IPS-11a (cell line): ENCODE measurements around the gene SPON1.
"Not testable (repeated sequence)": the region's sequence is repeated elsewhere in the genome, so short reads cannot be mapped to it uniquely, and the experiment has no call there.

Experiments used
- H3K4me3 ChIP-seq: one replicate; pipeline ENCODE4 v1.5.1; 2013; ENCODE audit warnings: low read depth, low read length, control low read depth

The SPON1 gene

DNA sequence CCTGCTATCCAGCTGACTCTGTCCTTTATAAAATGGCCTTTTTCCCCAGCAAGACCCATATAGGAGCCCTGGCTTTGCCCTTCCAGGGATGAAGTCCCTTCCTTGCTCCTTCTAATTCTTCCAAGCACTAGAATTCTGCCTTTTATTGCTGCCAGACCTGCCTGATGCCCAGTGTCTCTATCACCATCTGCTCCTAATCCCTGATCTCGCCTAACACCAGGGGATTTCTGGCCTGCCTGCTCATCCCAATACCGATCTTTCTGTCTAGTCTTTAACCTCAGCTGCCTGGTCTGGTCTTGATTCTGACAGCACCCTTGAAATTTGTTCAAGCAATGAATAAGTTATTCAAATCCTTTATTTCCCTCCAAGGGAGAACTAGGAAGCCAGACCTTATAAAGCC, 150.2 kb downstream of the SPON1 start:
- H3K4me3 ChIP-seq: no peak overlapping the region

DNA sequence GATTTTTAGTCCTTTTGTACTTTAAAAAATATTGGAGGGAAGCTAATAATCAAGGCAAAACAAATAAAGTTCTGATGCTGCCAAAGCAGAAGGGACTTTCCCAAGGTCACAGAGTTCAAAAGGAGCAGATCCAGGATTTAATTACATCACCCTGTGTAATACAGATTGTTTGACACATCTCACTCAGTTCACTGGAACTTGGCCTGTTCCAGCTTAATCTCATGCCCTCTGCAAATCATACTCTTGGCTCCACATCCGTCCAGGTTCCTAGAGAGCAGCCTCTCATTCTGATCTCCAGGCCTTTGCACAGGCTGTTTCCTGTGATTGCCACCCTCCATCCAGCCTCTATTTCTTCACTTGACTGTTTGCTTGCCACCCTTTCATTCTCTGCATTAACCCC, 151.7 kb downstream of the SPON1 start:
- H3K4me3 ChIP-seq: no peak overlapping the region

DNA sequence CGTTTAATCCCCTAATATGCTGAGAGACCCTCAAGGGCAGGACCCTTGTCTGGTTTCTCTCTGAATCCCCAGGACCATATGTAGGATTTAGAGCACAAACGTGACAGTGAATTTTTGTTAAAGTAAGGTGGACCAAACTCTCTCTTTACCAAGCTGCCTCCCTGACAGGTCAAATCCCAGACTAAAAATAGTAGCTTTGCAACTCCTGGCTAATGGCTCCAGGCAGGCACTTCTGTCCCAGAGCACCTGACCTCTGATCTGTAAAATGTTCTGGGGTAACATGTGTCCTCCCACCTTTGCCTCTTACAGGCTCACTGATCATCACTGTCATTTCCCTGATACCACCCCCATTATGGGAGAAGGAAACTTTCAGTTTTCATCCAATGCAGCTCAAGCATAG, 152.3 kb downstream of the SPON1 start:
- H3K4me3 ChIP-seq: no peak overlapping the region

DNA sequence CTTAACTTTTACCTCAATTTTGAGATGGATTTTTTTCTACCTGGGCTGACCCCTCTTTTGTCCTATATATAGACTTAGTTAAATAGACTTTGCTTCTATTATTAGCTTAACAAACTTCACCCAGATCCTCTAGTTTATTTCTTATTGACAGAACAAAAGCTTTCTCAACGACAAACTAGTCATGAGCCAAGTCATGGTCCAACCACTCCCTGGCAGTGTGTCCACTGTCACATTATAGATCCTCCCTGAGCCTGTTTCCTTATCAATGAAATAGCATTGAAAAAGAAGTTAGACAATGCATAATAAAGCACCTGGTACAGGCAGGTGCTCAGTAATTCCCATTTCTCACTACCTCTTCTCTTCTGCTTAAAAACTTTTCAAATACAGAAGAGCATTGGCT, 155.1 kb downstream of the SPON1 start:
- no peak overlapping the region for H3K4me3 ChIP-seq

DNA sequence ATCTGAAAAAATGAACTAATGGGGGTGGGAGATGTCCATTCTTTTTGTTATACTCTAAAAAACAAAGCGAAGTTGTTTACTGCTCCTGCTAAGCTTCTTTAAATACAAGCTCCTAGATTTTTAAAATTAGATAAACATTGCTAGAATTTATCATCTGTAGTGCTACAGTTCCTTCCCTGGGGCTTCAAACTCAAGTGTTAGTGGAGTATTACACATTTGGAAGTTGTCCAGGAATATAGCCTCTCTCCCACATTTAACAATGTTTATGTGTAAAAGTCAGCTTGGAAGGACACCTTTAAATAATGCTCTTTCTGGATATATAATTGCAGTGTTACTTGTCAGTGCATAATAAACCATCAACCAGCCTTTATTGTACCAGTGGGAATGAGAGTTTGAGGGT, 155.5 kb downstream of the SPON1 start:
- H3K4me3 ChIP-seq: no peak overlapping the region

DNA sequence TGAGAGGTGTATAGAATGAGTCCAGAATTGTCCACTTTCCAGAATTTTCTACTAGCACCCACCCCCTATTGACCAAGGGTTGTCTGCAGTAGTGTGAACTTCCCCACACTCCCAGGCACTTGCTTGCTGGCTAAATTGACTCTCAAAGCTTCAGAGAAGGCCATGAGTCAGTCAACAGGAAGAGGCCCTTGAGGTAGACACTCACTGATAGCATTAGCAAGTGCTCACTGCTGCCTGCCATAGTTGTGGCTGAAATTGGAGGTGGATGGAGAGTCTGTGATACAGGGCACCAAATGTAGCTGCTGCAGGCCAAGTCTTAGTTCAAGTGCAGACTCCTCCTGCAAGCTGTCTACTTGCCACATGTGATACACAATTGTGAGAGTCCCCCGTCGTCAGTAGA, 156.8 kb downstream of the SPON1 start:
- H3K4me3 ChIP-seq: no peak overlapping the region

DNA sequence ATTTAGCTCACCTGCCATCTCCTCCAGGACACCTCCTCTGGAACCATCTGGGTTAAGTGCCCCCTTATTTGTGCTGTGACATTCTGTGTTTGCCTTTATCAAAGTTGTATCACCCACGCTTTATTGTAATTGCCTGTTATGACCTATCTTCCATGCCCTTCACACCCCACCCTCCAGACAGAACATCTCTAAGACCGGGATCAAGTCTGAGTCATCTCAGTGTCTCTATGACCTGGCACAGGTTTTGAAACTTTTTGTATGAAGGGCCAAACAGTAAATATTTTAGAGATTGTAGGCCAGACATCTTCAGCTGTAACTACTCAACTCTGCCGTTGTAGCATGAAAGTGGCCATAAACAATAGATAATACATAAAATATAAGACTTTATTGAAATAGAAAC, 161.8 kb downstream of the SPON1 start:
- no peak overlapping the region for H3K4me3 ChIP-seq

DNA sequence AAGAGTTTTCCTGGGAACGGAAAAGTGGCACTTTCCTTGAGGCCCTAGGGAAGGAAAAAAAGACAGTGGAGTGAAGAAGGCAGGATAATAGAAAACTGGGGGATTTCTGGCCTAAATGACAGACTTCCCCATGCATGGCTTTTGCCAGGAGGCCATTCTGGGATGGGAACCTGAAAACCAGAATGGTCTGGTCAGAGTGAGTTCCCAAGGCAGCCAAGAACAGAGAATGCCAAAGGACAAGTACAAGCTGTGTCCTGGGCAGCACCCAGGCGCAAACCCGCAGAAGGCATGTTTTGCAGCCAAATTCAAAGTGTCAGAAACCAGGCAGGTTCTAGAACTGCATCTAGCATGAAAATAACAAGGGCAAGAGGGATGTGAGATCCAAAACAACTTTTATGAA, 162.4 kb downstream of the SPON1 start:
- no peak overlapping the region for H3K4me3 ChIP-seq

DNA sequence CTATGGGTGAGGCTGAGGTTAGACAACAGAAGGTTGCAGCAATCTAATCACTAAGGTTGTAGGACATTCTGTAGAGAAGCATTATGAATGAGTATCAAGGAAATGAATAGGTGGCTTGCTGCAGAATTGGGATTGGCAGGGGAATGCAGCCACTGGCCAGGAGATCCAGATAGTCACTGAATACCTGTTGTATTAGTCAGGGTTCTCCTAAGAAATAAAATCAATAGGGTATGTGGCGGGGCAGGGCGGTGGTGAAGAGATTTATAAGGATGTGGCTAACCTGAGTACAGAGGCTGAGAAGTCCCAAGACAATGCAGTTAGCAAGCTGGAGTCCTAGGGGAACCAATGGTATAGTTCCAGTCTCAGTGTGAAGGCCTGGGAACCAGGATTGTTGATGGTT, 163.0 kb downstream of the SPON1 start:
- no peak overlapping the region for H3K4me3 ChIP-seq

DNA sequence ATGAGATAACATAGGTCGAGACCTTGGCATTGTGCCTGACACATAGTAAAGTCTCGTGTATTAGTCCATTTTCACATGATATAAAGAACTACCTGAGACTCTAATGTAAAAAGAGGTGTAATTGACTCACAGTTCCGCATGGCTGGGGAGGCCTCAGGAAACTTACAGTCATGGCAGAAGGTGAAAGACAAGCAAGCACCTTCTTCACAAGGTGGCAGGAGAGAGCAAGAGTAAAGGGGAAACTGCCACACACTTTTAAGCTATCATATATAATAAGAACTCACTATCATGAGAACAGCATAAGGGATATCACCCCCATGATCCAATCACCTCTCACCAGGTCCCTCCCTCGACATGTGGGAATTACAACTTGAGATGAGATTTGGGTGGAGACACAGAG, 165.2 kb downstream of the SPON1 start:
- no peak overlapping the region for H3K4me3 ChIP-seq

DNA sequence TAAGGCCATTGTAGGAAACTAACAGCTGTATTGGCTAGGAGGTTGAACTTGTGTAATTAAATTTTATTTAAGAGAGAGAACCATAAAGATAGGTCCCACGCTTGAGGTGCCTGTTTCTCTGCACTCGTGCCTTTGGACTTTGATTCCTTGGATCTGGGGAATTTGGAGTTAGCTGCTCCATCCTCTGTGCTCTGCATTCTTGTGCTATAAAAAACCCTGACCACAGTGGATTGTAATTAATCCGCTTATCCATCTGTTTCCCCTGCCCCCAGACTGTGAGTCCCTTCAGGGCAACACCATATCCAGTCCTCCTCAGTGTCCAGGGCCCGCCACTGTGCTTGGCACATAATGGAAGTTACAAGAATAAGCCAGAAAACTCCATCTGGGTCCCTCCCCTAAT, 169.8 kb downstream of the SPON1 start:
- no peak overlapping the region for H3K4me3 ChIP-seq

DNA sequence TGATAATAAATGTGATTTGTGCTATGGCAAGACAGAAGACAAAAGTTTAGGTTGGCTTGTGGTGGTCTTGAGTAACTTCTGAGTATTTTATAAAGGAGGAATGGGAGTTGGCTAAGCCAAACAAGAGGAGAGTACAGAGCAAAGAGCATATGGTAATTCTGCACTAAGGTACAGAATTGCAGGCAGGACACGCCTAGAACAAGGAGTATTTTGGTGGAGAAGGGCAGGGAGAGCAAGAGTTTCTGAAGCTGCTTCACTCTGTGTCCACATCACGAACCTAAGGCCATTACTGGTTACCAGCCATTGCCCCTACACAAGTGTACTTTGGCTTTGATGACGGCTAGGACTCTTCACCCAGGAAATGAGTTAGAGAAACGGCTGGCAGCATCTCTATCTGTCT, 170.9 kb downstream of the SPON1 start:
- H3K4me3 ChIP-seq: no peak overlapping the region

DNA sequence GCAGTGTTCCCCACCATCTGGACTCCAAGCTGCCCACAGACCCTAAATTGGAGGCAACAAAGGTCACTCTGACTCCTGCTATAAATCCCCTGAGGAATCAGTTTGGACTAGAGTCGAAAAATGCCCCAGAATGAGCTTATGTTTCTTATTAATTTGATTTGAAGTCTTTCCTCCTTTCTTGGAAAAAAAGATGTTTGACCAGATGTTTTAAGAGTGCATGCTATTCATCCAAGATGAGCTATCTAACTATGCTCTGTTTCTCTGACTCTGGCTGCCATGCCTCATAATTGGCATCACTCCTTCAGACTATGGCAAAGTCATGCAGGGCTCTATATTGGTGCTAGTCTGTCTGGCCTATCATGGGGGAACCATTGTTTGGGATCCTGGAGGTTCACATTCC, 174.0 kb downstream of the SPON1 start:
- no peak overlapping the region for H3K4me3 ChIP-seq

DNA sequence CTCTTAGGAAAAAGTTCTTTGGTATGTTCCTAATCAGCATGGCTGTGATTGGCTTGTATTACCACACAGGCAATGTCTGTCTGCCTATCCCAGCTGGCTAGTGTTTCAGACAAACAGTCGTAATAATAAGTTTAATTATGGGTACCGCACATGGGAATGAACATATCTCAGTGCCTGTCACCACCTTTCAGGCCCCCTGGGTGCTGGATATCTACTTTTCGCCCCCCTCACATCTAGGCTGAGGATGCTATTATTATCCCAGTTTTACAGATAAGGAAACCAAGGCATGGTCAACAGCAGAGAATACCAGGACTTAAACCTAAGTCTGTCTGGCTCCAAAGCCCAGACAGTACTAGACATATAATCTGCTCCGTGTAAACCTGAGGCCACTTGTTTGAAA, 174.8 kb downstream of the SPON1 start:
- no peak overlapping the region for H3K4me3 ChIP-seq

DNA sequence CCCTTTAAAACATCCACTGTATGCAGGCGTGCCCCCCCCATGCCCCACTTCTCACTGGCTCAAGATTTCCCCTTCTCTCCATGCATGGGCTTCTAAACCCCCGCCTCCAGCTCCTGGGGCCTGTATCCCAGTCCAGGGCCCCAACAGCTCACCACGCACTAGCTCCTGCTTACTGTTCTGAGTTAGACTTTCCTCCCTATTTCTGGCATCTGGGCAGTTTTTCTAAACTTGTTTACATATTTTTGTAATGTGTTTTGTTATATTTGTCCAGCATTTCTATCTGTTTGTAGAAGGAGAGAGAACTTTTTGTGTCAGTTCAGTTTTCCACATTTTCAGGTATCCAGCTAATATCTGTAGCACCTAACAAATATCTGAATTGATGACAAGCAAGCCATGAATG, 178.5 kb downstream of the SPON1 start:
- H3K4me3 ChIP-seq: no peak overlapping the region

DNA sequence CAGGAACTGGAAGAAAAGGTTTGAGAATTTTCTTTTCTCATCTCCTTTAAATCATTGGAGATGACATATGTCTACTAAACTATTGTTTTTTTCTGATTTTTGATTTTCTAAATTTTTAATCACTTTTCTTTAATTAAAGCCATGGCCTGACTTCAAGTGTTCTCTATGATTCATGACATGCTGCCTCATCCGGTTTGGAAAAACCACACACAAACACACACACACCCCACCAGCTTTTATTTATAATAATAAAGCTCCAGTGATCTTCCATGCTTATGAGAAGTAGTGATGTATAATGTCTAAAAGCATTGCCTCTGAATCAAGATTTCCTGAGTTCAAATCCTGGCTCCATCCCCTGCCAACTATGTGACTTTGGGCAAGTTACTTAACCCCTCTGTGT, 179.2 kb downstream of the SPON1 start:
- H3K4me3 ChIP-seq: no peak overlapping the region

DNA sequence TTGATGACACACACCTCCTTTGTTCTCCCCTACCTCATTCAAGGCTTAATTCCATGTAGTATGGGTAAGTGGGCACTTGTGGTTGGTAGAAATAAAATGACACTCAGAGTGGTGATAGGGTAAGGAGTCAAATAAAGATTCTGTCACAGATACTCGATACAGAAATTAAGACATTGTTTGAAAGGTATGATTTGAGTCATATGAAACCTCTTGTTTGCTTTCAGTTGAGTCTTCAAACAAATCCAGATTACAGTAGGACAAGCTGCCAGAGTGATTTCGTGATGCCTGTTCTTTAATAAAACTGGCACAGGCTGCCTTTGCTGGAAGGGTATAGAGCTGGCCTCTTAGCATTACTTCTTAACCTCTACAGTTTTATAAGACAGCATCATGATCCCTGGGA, 182.4 kb downstream of the SPON1 start:
- no peak overlapping the region for H3K4me3 ChIP-seq

DNA sequence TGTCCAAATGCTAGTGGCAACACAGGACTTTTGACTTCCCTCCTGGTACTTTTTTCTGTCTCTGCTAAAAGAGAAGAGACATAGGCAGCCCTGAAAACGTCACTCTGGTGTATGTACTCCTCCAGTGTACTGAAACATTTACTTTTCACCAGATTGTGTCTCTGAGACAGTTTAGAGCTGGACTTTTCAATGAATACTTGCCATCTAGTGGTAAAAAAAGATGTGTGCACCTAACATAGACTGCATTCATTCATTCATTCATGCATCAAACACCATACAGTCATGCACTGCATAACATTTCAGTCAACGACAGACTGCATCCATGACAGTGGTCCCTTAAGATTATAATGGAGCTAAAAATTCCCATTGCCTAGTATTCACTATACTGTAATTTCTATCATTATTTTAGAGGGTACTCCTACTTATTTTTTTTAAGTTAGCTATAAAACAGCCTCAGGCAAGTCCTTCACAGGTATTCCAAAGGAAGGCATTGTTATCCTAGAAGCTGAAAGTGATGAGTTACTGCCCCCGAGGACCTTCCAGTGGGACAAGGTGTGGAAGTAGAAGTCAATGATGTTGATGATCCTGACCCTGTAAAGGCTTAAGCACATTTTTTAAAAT, 186.2 kb downstream of the SPON1 start:
- H3K4me3 ChIP-seq: no peak overlapping the region

DNA sequence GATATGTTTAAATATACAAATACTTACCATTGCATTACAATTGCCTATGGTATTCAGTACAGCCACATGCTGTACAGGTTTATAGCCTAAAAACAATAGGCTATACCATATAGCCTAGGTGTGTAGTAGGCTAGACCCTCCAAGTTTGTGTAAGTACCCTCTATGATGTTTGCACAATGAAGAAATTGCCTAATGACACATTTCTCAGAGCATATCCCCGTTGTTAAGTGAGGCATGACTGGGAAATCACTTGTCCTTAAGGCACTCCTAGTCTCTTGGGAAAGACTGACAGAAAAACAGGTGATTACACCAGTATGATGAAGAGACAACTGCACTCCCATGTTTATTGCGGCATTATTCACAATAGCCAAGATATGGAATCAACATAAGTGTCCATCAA, 187.2 kb downstream of the SPON1 start:
- no peak overlapping the region for H3K4me3 ChIP-seq

DNA sequence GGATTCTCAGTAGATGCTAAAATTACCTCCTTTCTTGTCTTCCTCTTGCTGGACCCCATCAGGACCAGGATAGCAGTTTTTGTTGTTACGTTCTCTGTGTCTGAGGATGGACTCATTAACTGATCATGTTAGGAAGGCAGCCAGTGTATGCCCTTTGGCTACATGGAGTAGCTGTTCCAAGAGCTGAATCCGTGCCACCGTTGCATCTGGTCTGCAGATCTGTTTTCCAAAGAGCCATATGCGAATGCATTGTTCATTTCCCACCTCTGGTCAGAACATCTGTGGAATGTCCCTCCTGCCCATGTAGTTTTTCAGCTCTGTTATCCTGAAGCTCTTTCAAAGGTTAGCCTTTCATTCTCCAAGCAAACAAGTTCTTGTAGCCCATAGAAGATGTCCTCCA, 188.4 kb downstream of the SPON1 start:
- no peak overlapping the region for H3K4me3 ChIP-seq

DNA sequence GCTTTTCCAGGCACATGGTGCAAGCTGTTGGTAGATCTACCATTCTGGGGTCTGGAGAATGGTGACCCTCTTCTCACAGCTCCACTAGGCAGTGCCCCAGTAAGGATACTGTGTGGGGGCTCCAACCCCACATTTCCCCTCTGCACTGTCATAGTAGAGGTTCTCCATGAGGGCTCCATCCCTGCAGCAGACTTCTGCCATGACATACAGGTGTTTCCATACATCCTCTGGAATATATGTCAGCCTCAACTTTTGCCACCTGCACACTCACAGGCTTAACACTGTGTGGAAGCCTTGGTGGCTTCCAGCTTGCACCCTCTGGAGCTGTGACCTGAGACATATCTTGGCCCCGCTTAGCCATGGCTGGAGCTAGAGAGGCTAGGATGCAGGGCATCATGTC, 191.6 kb downstream of the SPON1 start:
- H3K4me3 ChIP-seq: not testable (repeated sequence)

DNA sequence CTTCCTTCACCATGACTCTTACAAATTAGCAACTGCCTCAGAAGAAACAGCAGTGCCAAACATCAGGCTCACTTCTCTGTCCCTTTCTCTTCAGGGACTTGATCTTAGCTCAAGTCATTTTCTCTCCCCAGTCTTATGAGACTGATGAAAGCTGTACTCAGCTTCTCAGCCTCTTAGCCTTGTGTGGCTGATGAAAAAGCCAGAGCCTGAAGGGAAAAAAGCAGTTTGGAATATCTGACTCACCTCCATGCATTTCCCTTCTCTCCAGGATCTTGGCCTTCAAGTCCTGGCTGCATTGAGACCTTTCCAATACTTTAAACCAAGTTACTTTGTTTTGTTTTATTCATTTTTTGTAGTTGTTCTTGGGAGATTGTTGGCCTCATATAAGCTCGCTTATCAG, 195.9 kb downstream of the SPON1 start:
- no peak overlapping the region for H3K4me3 ChIP-seq

DNA sequence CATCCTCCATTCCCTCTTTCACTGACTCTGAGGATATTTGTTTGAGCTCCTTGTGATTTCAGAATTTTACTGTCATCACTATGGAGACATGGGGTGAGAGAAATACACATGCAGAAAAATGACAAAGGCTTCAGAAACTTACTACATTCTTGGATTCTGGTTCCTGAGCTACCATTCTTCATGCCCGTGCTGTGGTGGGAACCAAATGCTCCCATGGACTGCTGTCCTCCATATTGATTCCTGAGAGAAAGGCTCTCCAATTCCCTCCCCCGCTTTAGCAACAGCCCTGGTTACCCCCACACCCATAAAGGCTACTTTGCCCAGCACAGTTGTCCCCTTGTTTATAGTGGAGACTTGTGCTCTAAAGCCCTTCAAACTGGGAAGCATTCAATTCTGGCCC, 201.1 kb downstream of the SPON1 start:
- no peak overlapping the region for H3K4me3 ChIP-seq

DNA sequence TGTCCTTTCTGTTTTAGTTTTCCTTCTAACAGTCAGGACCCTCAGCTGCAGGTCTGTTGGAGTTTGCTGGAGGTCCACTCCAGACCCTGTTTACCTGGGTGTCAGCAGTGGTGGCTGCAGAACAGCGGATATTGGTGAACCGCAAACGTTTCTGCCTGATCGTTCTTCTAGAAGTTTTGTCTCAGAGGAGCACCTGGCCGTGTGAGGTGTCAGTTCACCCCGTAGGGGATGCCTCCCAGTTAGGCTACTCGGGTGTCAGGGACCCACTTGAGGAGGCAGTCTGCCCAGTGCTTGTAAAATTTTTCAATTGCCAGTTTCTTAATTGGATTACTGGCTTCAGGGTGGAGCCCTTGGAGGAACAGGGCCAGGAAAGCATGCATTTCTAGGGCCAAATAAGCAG, 211.2 kb downstream of the SPON1 start:
- not testable (repeated sequence) for H3K4me3 ChIP-seq
